ENCODE results near the gene SRXN1. TPM values are rescaled to one million over a fixed set of nuclear protein-coding genes. Genes with fewer than 3 reads are reported as not detected.
"Not testable (repeated sequence)": the region's sequence is repeated elsewhere in the genome, so short reads cannot be mapped to it uniquely, and the experiment has no call there.

The SRXN1 gene
- total and polyA plus RNA-seq, 7 experiments from 2014 or later: 0.12 to 14.8 (median 0.84) TPM

DNA sequence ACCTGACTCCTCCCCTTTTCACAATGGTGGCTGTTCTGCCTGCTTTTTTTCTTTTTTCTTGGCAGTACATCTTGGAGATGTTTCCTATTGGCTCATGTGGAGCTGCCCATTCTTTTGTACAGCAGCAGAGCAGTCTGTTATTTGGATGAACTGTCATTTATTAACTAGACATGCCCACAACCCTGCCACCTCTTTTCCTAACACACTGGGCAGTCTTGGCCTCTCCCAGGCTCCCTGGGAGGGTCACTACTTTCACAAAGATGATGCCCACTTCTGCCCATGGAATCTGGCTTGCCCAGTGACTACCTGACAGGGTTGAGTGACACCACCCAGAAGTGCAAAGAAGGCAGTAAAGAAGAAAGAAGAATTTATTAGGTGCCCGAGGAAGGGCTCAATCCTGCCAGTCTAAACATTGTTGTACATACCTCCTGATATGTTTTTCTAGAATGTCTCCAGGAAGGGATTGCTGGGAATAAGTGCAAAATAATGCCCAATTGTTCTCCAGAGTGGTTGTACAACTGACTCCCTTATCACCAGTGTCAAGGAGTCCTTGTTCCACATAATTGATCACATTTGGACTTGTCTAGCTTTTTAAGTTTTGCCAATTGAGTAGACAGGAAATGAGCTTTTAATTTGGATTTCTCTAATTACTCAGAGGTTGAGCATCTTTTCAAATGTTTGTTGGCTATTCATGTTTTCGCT is 42.3 kb upstream of the SRXN1 start:
- ChIA-PET CTCF (no interaction called here), POLR2A (no interaction called here)
- intact Hi-C loops (cut with micrococcal nuclease): no loop called here
- Mint-ChIP-seq H3K4me3 (no peak overlapping the region), H3K27ac (no peak overlapping the region), H3K9me3 (no peaks in the 10 kb centered on the region), H3K36me3 (no peaks in the 10 kb centered on the region), H3K27me3 (peaks cover 5 to 36% (median 23%) of the 10 kb centered on the region in 5 donors), H3K4me1 (peaks cover 0 to 3% (median 0%) of the 10 kb centered on the region in 7 donors)
- no peak overlapping the region for H3K4me3 ChIP-seq (ENCODE audit: low read length)
- no peak overlapping the region for H3K27ac ChIP-seq (ENCODE audit: low read depth, low read length)
- no peak for ATAC-seq
- no peaks in the 10 kb centered on the region for H3K36me3 ChIP-seq (ENCODE audit: control insufficient read depth in 2 of 3, insufficient read depth in 3 of 3, low read length in 3 of 3)
- DNase-seq: no peak
- no peaks in the 10 kb centered on the region for H3K27me3 ChIP-seq (ENCODE audit: control insufficient read depth in 2 of 2, insufficient read depth in 2 of 2, low read length in 2 of 2)
- no peaks in the 10 kb centered on the region for H3K9me3 ChIP-seq (ENCODE audit: control insufficient read depth in 2 of 3, low read length in 3 of 3)
- H3K4me1 ChIP-seq (ENCODE audit: control insufficient read depth in 2 of 2, insufficient read depth in 2 of 2, low read length in 2 of 2): no peaks in the 10 kb centered on the region

DNA sequence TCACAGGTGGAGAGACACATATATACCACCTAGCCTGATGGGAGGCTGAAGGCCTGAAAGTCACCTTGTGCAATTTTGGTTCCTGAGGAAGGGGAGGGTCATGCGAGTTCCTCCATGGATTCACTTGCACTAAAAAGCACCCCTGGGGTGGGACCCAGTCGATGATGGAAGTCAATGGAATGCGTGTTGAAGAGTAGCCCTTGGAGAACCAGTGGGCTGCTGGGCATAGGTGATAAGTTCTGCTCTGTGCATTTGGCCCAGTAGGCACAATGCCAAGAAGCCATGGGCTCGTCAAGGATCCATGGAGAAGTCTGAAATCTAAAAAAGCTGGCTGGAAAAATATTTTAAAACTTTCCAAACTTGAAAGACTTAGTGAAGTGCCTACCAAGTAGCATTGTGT is 41.5 kb upstream of the SRXN1 start:
- no peaks in the 10 kb centered on the region for H3K27me3 ChIP-seq (ENCODE audit: control insufficient read depth in 2 of 2, insufficient read depth in 2 of 2, low read length in 2 of 2)
- peaks cover 0 to 3% (median 0%) of the 10 kb centered on the region in 7 donors for H3K4me1 Mint-ChIP-seq
- no peak for ATAC-seq

DNA sequence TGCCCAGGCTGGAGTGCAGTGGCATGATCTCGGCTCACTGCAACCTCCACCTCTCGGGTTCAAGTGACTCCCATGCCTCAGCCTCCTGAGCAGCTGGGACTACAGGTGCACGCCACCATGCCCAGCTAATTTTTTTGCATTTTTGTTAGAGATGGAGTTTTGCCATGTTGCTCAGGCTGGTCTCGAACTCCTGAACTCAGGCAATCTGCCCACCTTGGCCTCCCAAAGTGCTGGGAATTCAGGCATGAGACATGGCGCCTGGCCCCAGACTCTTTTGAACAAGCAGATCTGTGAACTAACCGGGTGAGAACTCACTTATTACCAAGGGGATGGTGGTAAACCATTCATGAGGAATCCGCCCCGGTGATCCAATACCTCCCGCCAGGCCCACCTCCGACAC is 40.8 kb upstream of the SRXN1 start:
- H3K27ac Mint-ChIP-seq; H3K4me3 Mint-ChIP-seq; H3K4me1 Mint-ChIP-seq; H3K27ac ChIP-seq (ENCODE audit: low read depth, low read length); CTCF ChIA-PET; H3K4me3 ChIP-seq (ENCODE audit: low read length); H3K4me1 ChIP-seq (ENCODE audit: control insufficient read depth in 2 of 2, insufficient read depth in 2 of 2, low read length in 2 of 2); H3K36me3 ChIP-seq (ENCODE audit: control insufficient read depth in 2 of 3, insufficient read depth in 3 of 3, low read length in 3 of 3); DNase-seq; H3K27me3 ChIP-seq (ENCODE audit: control insufficient read depth in 2 of 2, insufficient read depth in 2 of 2, low read length in 2 of 2); ATAC-seq; H3K36me3 Mint-ChIP-seq; intact Hi-C loops (cut with micrococcal nuclease); H3K9me3 Mint-ChIP-seq; POLR2A ChIA-PET; H3K9me3 ChIP-seq (ENCODE audit: control insufficient read depth in 2 of 3, low read length in 3 of 3): not testable (repeated sequence)
- H3K27me3 Mint-ChIP-seq: peaks cover 5 to 47% (median 23%) of the 10 kb centered on the region in 5 donors

More for the DNA sequence above, 41.5 kb upstream of the SRXN1 start:
- Histone ChIP-seq H3K4me3 (ENCODE audit: low read length) (no peak overlapping the region), H3K9me3 (ENCODE audit: control insufficient read depth in 2 of 3, low read length in 3 of 3) (no peaks in the 10 kb centered on the region), H3K36me3 (ENCODE audit: control insufficient read depth in 2 of 3, insufficient read depth in 3 of 3, low read length in 3 of 3) (no peaks in the 10 kb centered on the region), H3K27ac (ENCODE audit: low read depth, low read length) (no peak overlapping the region), H3K4me1 (ENCODE audit: control insufficient read depth in 2 of 2, insufficient read depth in 2 of 2, low read length in 2 of 2) (no peaks in the 10 kb centered on the region)
- Mint-ChIP-seq H3K36me3 (no peaks in the 10 kb centered on the region), H3K9me3 (no peaks in the 10 kb centered on the region), H3K27me3 (peaks cover 5 to 44% (median 23%) of the 10 kb centered on the region in 5 donors), H3K4me3 (no peak overlapping the region), H3K27ac (peak overlapping the region in 1 of 9 donors; percentile 79)
- DNase-seq: no peak
- intact Hi-C loops (cut with micrococcal nuclease): no loop called here
- POLR2A ChIA-PET: no interaction called here
- CTCF ChIA-PET: no interaction called here

DNA sequence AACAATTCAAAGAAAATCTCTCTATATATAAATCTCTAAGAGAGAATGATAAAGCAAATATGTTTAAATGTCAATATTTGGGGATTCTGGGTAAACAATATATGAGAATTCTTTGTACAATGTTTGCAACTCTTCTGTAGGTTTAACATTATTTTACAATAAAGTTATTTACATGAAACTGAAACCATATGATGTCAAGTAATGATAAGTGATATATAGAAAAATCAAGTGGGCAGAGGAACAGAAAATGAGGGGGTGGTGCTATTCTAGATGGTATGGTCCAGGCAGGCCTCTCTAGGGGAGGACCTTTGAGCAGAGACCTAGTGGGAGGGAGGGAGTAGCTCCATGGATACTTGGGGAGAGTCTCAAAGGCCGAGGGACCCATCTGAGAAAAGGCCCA is 39.0 kb upstream of the SRXN1 start:
- H3K36me3 Mint-ChIP-seq: no peaks in the 10 kb centered on the region
- intact Hi-C loops (cut with micrococcal nuclease): no loop called here
- H3K9me3 Mint-ChIP-seq: no peaks in the 10 kb centered on the region
- H3K4me1 ChIP-seq (ENCODE audit: control insufficient read depth in 2 of 2, insufficient read depth in 2 of 2, low read length in 2 of 2): no peaks in the 10 kb centered on the region
- ChIA-PET CTCF (no interaction called here), POLR2A (no interaction called here)
- no peaks in the 10 kb centered on the region for H3K27me3 ChIP-seq (ENCODE audit: control insufficient read depth in 2 of 2, insufficient read depth in 2 of 2, low read length in 2 of 2)
- no peaks in the 10 kb centered on the region for H3K36me3 ChIP-seq (ENCODE audit: control insufficient read depth in 2 of 3, insufficient read depth in 3 of 3, low read length in 3 of 3)
- H3K4me3 ChIP-seq (ENCODE audit: low read length): no peak overlapping the region
- no peak for DNase-seq
- H3K9me3 ChIP-seq (ENCODE audit: control insufficient read depth in 2 of 3, low read length in 3 of 3): no peaks in the 10 kb centered on the region
- peaks cover 0 to 3% (median 0%) of the 10 kb centered on the region in 7 donors for H3K4me1 Mint-ChIP-seq
- no peak overlapping the region for H3K4me3 Mint-ChIP-seq
- no peak overlapping the region for H3K27ac ChIP-seq (ENCODE audit: low read depth, low read length)
- H3K27me3 Mint-ChIP-seq: peaks cover 8 to 53% (median 26%) of the 10 kb centered on the region in 5 donors
- no peak for ATAC-seq
- no peak overlapping the region for H3K27ac Mint-ChIP-seq

DNA sequence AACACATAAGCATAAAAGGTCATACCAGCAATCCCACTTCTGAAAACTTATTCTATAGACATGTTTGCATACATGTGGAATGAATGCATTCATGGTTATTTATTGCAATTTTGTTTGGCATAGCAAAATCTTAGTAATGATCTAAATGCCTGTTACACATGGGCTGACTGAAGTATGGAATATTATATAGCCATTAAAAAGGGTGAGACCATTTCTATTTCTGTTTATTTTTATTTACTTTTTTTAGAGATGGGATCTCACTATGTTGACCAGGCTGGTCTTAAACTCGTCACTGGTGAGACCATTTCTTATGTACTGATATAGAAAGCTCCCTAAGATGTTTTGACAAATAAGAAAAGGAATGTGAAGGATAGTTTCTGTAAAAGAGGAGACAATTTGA is 36.9 kb upstream of the SRXN1 start:
- H3K4me1 Mint-ChIP-seq: peaks cover 0 to 3% (median 0%) of the 10 kb centered on the region in 7 donors
- H3K9me3 Mint-ChIP-seq: no peaks in the 10 kb centered on the region
- H3K27ac Mint-ChIP-seq: no peak overlapping the region
- POLR2A ChIA-PET: no interaction called here
- Histone ChIP-seq H3K4me3 (ENCODE audit: low read length) (no peak overlapping the region), H3K36me3 (ENCODE audit: control insufficient read depth in 2 of 3, insufficient read depth in 3 of 3, low read length in 3 of 3) (no peaks in the 10 kb centered on the region), H3K27me3 (ENCODE audit: control insufficient read depth in 2 of 2, insufficient read depth in 2 of 2, low read length in 2 of 2) (no peaks in the 10 kb centered on the region), H3K4me1 (ENCODE audit: control insufficient read depth in 2 of 2, insufficient read depth in 2 of 2, low read length in 2 of 2) (no peaks in the 10 kb centered on the region), H3K9me3 (ENCODE audit: control insufficient read depth in 2 of 3, low read length in 3 of 3) (no peaks in the 10 kb centered on the region), H3K27ac (ENCODE audit: low read depth, low read length) (no peak overlapping the region)
- peaks cover 8 to 52% (median 29%) of the 10 kb centered on the region in 5 donors for H3K27me3 Mint-ChIP-seq
- no peaks in the 10 kb centered on the region for H3K36me3 Mint-ChIP-seq
- no peak for ATAC-seq
- intact Hi-C loops (cut with micrococcal nuclease): no loop called here
- H3K4me3 Mint-ChIP-seq: no peak overlapping the region
- CTCF ChIA-PET: no interaction called here
- DNase-seq: no peak

DNA sequence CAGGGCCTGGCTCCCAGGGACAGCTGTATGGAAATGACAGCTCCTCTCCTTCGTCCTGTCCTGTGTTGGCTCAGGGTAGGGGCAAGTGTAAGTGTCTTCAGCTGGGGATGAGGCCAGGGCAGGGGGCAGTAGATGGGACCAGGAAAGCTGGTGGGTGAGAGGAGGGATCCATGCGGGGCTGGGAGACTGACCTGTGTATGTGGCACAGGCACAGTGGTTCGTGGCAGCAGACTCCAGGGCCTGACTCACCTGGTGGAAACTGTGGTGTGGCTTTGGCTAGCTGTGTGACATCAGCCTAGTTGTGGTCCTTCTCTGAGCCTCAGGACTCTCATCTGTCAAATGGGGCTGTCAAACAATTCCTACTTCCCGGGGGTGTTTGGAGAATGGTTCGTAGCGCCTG is 36.3 kb upstream of the SRXN1 start:
- Histone ChIP-seq H3K27me3 (ENCODE audit: control insufficient read depth in 2 of 2, insufficient read depth in 2 of 2, low read length in 2 of 2) (no peaks in the 10 kb centered on the region), H3K27ac (ENCODE audit: low read depth, low read length) (no peak overlapping the region), H3K36me3 (ENCODE audit: control insufficient read depth in 2 of 3, insufficient read depth in 3 of 3, low read length in 3 of 3) (no peaks in the 10 kb centered on the region), H3K9me3 (ENCODE audit: control insufficient read depth in 2 of 3, low read length in 3 of 3) (no peaks in the 10 kb centered on the region), H3K4me3 (ENCODE audit: low read length) (no peak overlapping the region), H3K4me1 (ENCODE audit: control insufficient read depth in 2 of 2, insufficient read depth in 2 of 2, low read length in 2 of 2) (no peaks in the 10 kb centered on the region)
- CTCF ChIA-PET: no interaction called here
- POLR2A ChIA-PET: no interaction called here
- H3K4me3 Mint-ChIP-seq: no peak overlapping the region
- H3K36me3 Mint-ChIP-seq: no peaks in the 10 kb centered on the region
- peaks cover 8 to 51% (median 28%) of the 10 kb centered on the region in 5 donors for H3K27me3 Mint-ChIP-seq
- peaks cover 0 to 3% (median 0%) of the 10 kb centered on the region in 7 donors for H3K4me1 Mint-ChIP-seq
- DNase-seq (no peak), ATAC-seq (no peak)
- no peaks in the 10 kb centered on the region for H3K9me3 Mint-ChIP-seq
- H3K27ac Mint-ChIP-seq: no peak overlapping the region
- intact Hi-C loops (cut with micrococcal nuclease): no loop called here

DNA sequence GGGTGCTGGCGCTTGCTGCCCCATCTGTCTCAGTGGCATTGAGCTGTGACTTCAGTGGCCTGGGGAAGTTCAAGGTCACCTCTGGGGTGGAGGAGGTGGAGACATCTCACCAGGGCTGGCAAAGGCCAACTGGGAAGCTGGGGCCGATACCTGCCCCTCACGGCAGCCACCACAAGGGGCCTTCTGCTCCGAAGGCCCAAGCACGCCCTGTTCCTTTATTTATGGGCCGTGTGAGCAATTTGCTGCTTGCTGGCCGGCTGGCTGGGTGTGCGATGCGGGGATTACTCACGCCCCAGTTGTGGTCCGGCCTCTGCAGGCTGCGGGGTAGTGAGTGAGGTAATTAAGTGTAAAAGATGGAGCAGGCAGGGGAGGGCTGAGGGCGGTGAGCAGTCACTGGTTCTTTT is 35.8 kb upstream of the SRXN1 start:
- H3K27ac ChIP-seq (ENCODE audit: low read depth, low read length): no peak overlapping the region
- no peaks in the 10 kb centered on the region for H3K9me3 Mint-ChIP-seq
- H3K4me1 Mint-ChIP-seq: peaks cover 0 to 3% (median 0%) of the 10 kb centered on the region in 7 donors
- H3K4me3 Mint-ChIP-seq: no peak overlapping the region
- no peak overlapping the region for H3K27ac Mint-ChIP-seq
- intact Hi-C loops (cut with micrococcal nuclease): no loop called here
- no peaks in the 10 kb centered on the region for H3K27me3 ChIP-seq (ENCODE audit: control insufficient read depth in 2 of 2, insufficient read depth in 2 of 2, low read length in 2 of 2)
- peaks cover 8 to 46% (median 23%) of the 10 kb centered on the region in 5 donors for H3K27me3 Mint-ChIP-seq
- H3K4me3 ChIP-seq (ENCODE audit: low read length): no peak overlapping the region
- ATAC-seq (no peak), DNase-seq (no peak)
- no peaks in the 10 kb centered on the region for H3K36me3 ChIP-seq (ENCODE audit: control insufficient read depth in 2 of 3, insufficient read depth in 3 of 3, low read length in 3 of 3)
- H3K36me3 Mint-ChIP-seq: no peaks in the 10 kb centered on the region
- H3K9me3 ChIP-seq (ENCODE audit: control insufficient read depth in 2 of 3, low read length in 3 of 3): no peaks in the 10 kb centered on the region
- ChIA-PET POLR2A (no interaction called here), CTCF (no interaction called here)
- H3K4me1 ChIP-seq (ENCODE audit: control insufficient read depth in 2 of 2, insufficient read depth in 2 of 2, low read length in 2 of 2): no peaks in the 10 kb centered on the region
